Measurements from ENCODE around the gene SEMA3F.

SEMA3F gene

DNA sequence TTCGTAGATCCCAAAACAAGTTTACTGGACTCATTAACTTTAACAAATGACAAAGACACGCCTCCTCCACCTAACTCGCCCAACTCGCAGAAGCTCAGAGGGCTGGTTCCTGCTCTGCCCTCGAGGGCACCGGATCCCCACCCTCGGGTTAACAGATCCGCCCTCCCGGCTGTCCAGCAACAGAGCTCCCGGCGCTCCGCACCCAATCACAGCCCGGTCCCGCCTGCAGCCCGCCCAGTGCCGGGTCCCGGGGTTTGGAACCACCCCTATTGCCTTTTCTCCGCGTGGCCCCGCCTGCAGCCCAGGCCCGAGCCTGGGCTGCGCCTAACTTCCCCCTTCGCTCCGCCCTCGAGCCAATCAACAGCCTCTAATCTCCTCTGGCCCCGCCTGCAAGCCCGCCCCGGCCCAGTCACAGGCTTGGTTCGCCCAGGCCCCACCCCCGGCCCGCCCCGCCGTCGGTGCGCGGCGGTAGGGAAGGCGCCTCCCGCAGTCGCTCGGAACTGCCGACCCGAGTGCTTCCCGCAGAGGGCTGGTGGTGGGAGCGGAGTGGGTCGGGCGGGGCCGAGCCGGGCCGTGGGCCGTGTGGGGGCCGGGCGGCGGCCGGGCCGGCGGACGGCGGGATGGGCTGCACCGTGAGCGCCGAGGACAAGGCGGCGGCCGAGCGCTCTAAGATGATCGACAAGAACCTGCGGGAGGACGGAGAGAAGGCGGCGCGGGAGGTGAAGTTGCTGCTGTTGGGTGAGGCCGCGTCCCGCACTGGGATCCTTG lies 80.8 kb downstream of the SEMA3F start, which contains the start of gene GNAI2:
Gene GNAI2 (plus strand): TSS at position 489 of the 768 bp plus-strand sequence. CDS start 132 bp downstream, at position 621.
- peak; percentile 93 for DNase-seq (ENCODE audit: low read depth)

DNA sequence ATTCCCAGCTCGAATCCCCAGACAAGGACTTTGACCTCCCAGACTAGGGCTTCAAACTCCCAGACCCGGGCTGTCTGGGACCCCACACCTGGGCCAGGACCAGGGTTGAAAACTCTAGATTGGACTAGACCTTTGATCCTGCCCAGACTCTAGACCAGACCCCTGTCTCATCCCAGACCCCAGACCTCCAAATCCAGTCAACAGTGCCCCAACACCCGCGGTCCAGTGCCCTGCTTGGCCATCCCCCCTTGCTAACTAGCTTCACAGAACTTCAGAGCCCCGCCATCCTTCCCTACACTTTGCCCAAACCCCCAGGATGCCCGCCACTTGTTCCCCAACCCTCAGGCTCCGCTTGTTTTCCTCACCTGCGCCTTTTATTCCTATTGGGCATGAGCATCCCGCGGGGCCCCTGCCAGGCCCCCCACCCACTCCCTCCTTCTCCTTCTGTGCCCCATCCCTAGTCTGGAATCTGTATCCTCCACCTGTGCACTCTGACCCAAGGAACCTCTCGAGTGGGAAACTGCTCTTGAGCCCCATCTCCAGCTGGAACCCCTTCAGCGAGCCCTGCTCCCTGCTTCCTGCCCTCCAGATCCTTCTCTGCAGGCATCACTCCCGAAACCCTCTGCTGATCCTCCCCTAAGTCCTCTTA lies 81.5 kb downstream of the SEMA3F start:
- no peak for DNase-seq (ENCODE audit: low read depth)

DNA sequence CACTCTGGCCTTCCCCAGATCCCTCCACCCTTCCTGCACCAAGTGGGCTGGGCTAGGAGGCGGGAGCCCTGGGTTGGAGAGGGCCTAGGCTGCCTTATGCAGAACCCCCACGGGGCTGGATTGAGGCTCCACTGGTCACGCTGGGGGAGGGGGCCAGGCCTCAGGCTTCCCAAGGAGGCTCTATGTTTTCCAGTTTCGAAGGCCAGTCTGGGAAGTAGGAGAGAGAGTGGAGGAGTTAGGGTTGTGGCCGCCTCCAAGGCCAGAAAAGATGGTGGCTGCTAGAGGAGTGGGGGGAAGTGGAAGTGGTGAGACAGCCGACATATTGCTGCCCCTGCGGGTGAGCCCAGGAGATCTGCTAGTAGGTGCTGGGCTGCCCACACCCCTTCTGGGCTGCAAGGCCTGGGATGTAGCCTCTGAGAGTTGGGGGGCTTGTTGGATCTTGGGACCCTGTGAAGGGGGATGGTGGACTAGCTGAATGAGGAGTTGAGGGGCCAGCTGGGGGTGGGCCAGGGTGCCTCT lies 82.1 kb downstream of the SEMA3F start:
- DNase-seq (ENCODE audit: low read depth): no peak

DNA sequence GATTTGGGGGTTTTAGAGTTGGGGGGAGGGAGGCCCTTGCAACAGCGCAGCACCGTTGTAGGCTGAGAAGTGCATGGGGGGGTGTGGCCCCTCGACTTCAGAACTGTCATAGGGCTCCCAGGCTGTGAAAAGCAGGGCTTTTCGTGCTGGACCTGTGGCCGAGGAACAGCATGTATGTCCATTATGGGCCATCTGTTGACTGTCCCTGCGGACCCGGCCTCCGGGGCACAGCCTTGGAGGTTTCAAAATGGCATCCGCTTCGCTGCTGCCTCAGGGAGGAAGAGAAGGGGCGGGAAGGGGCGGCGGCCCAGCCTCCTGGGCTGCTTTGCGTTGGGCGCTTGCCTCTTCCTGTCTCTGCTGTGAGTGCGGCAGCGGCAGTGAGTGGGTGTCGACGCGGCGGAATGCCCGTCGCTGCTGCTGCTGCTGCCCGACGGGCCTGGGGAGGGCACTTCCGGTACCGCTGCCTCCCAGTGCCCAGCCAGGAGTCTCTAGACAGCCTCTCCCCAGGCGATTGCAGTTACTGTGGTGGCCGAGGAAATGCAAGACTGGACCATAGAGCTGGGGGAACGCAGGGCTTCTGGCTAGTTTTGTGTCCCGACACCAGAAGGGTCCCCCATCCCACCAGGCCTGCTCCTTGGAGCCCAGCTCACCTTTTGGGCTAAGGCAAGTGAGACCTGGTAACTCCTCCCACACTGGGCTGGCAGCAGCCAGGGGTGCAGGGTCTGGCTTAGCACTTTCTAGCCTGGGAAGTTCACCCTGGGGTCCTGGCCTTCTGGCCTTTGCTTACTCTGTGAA lies 82.8 kb downstream of the SEMA3F start:
- DNase-seq (ENCODE audit: low read depth): peak; percentile 64

- DNase-seq (ENCODE audit: low read depth): no peak
Observed at GRCh38 chr3:50238549-50239026, 83.5 kb downstream of the SEMA3F start.

Measured in stimulated activated CD8-positive, alpha-beta memory T cell treated with anti-CD3 and anti-CD28 coated beads, Interleukin-15, amount 100 ng/mL, for 1 hour (primary cell).